Right lobe of liver (tissue), 6 donors: Measurements from ENCODE around the gene SLC45A3. TPM values are rescaled to one million over a fixed set of nuclear protein-coding genes. Genes with fewer than 3 reads are reported as not detected.

Experiments used
- ATAC-seq, 4 donors: fragments of 200-7000 bp; cut with Tn5 transposase; one replicate each; pipeline ENCODE4 v1.9.1; 2020; ENCODE audit warnings: mild to moderate bottlenecking in 4 of 4, moderate library complexity in 4 of 4
- DNase-seq, 3 donors: peaks; one replicate each; pipeline ENCODE4 v3.0.0-alpha.2; 2020
- H3K27ac ChIP-seq, 3 donors: fragments of 200-600 bp; one replicate each; pipeline ENCODE4 v1.8.0; 2022
- H3K27me3 ChIP-seq, 2 donors: fragments of 200-600 bp; one replicate each; pipeline ENCODE4 v1.8.0; 2022
- H3K36me3 ChIP-seq, 4 donors: fragments of 200-600 bp; sonication (generic) in 1 of 4; one replicate each; pipeline versions ENCODE4 v1.5.1 to v1.8.0; 2017 to 2022; ENCODE audit warnings: control low read depth in 1 of 4
- H3K4me1 ChIP-seq, 4 donors: fragments of 200-600 bp; sonication (generic) in 1 of 4; one replicate each; pipeline versions ENCODE4 v1.5.1 to v1.8.0; 2017 to 2022; ENCODE audit warnings: control low read depth in 1 of 4
- H3K4me3 ChIP-seq, 3 donors: fragments of 200-600 bp; one replicate each; pipeline ENCODE4 v1.8.0; 2022
- H3K9me3 ChIP-seq, 4 donors: fragments of 200-600 bp; sonication (generic) in 1 of 4; one replicate each; pipeline versions ENCODE4 v1.5.1 to v1.8.0; 2017 to 2022; ENCODE audit warnings: control low read depth in 1 of 4
- CTCF ChIP-seq, 4 donors: fragments of 200-600 bp in 3 of 4; fragments of 450-650 bp in 1 of 4; IDR thresholded peaks; one replicate each; pipeline versions ENCODE4 v1.5.1 to v1.8.0; 2016 to 2022; ENCODE audit warnings: antibody characterized with exemption in 4 of 4, mild to moderate bottlenecking in 2 of 4
- POLR2A ChIP-seq: fragments of 450-650 bp; IDR thresholded peaks from one replicate; pipeline ENCODE4 v1.6.1; 2017; ENCODE audit warnings: antibody characterized with exemption, mild to moderate bottlenecking
- WGBS: methylation state at CpG from one replicate; pipeline ENCODE4 v1.1.6; 2018; ENCODE audit warnings: low coverage, low lambda C conversion rate; ENCODE audit not compliant: insufficient coverage; ENCODE audit errors: missing lambda C conversion rate; 5-methylcytosine and 5-hydroxymethylcytosine counted together
- intact Hi-C, 2 donors: fragments of 100-400 bp; cut with DNase I; formaldehyde crosslinking; loops; one replicate each; pipeline versions ENCODE4 v1.11.2 to v1.14.1; 2022
- total RNA-seq, 6 experiments: library from RNA; depleted of rRNA in 2 of 6; stranded (reverse); fragments of >200 nt in 2 of 6; fragmentation: NEBNext Ultra II Directional in 3 of 6; extraction: Animal tissue kit (Norgen Biotek cat#: 25700) in 3 of 6; gene quantifications; one replicate each; pipeline versions ENCODE4 v1.1.0 to v1.2.4, GENCODE V29; 2016 to 2023
- donor health status: DM: no; HTN: yes; CAD: no.
- donor health status: DM: no; HTN: no; CAD: no.
- donor health status: DM: no; HTN: no; CAD: no.
- donor health status: DM: no; HTN: yes; CAD: no.
- donor health status: DM: no; HTN: yes; CAD: no.

SLC45A3 gene
- total RNA-seq, 6 experiments from 2014 or later: 6.9 to 27.0 (median 7.9) TPM

- Histone ChIP-seq H3K9me3 (no peaks in the 10 kb centered on the region), H3K4me1 (peaks cover 0 to 13% (median 1%) of the 10 kb centered on the region in 4 donors), H3K4me3 (no peak overlapping the region), H3K27me3 (no peaks in the 10 kb centered on the region), H3K36me3 (no peaks in the 10 kb centered on the region), H3K27ac (no peak overlapping the region)
- peak; percentile 59 to 88 (median 65) for ATAC-seq
- TF ChIP-seq POLR2A (no peak), CTCF (IDR thresholded peaks at IDR 0.05) (no peak)
- no peak for DNase-seq
- intact Hi-C loops: no loop called here
- 27% methylated on average over 3 of the region's 8 CpGs for WGBS
These were observed 9.9 kb upstream of the SLC45A3 start for GRCh38 chr1:205690122-205690756.

GRCh38 chr1:205689479-205689878 is 9.2 kb upstream of the SLC45A3 start:
- no peak for TF ChIP-seq POLR2A
- TF ChIP-seq CTCF (IDR thresholded peaks at IDR 0.05): no peak
- Histone ChIP-seq H3K27ac (no peak overlapping the region), H3K4me3 (no peak overlapping the region), H3K27me3 (no peaks in the 10 kb centered on the region), H3K9me3 (no peaks in the 10 kb centered on the region), H3K4me1 (peaks cover 0 to 13% (median 1%) of the 10 kb centered on the region in 4 donors), H3K36me3 (no peaks in the 10 kb centered on the region)
- intact Hi-C loops: no loop called here
- no peak for ATAC-seq
- WGBS: 75% methylated on average over 2 of the region's 5 CpGs
- no peak for DNase-seq

- 77% methylated on average over 5 of the region's 7 CpGs for WGBS
- DNase-seq (no peak), ATAC-seq (no peak)
- TF ChIP-seq POLR2A (no peak), CTCF (IDR thresholded peaks at IDR 0.05) (no peak)
- H3K9me3 ChIP-seq: no peaks in the 10 kb centered on the region
- H3K4me1 ChIP-seq: peaks cover 0 to 13% (median 1%) of the 10 kb centered on the region in 4 donors
- intact Hi-C loops: no loop called here
- no peak overlapping the region for H3K27ac ChIP-seq
- no peak overlapping the region for H3K4me3 ChIP-seq
- no peaks in the 10 kb centered on the region for H3K36me3 ChIP-seq
- H3K27me3 ChIP-seq: no peaks in the 10 kb centered on the region
These were observed 8.1 kb upstream of the SLC45A3 start for GRCh38 chr1:205688171-205689080.

GRCh38 chr1:205687242-205687641 is 6.9 kb upstream of the SLC45A3 start:
- 69% methylated on average over 2 of the region's 2 CpGs for WGBS
- H3K27me3 ChIP-seq: no peaks in the 10 kb centered on the region
- no peak overlapping the region for H3K4me3 ChIP-seq
- H3K27ac ChIP-seq: no peak overlapping the region
- no peak for TF ChIP-seq CTCF (IDR thresholded peaks at IDR 0.05)
- no peak for TF ChIP-seq POLR2A
- DNase-seq (no peak), ATAC-seq (no peak)
- intact Hi-C loops: no loop called here
- no peaks in the 10 kb centered on the region for H3K9me3 ChIP-seq
- H3K36me3 ChIP-seq: no peaks in the 10 kb centered on the region
- peaks cover 0 to 13% (median 1%) of the 10 kb centered on the region in 4 donors for H3K4me1 ChIP-seq
